Measurements from ENCODE around the gene MKLN1.

DNA sequence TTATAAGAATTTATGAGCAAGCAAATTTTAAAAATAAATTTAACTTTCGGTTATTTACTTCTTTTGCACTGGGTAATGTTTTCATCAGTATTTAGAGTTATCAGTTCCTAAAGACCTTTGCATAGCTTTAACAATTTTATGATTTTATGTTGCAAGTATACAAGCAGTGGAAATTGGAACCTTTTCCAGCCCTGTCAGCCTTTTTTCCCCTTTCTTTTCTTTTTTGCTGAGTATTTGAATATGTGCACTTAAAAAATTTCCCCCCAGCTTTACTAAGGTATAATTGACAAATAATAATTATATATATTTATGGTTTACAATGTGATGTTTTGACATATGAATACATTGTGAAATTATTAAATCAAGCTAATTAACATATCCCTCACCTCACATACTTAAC, 62.6 kb downstream of the MKLN1 start:
- TF ChIP-seq GATA2 (IDR thresholded peaks at IDR 0.05; ENCODE audit: low read depth, low read length) (no peak), GATA3 (IDR thresholded peaks at IDR 0.05; ENCODE audit: low read depth, low read length) (no peak)

Measured in SH-SY5Y (cell line).